BJ (cell line): ENCODE results near the gene CASQ2. TPM values are rescaled to one million over a fixed set of nuclear protein-coding genes. Genes with fewer than 3 reads are reported as not detected.

Experiments used
- CTCF ChIA-PET: fragments of 350-600 bp; formaldehyde crosslinking; extraction: SDS; loops from one replicate; lab custom pipeline; 2021; ENCODE audit warnings: antibody characterized with exemption, inconsistent platforms; lab: Yijun Ruan, JAX
- POLR2A ChIA-PET: fragments of 300-600 bp; sonication (Branson Sonifier 250); formaldehyde crosslinking; extraction: SDS; loops from one replicate; lab custom pipeline; 2021; ENCODE audit warnings: antibody characterized with exemption; lab: Charles Lee
- DNase-seq: peaks from one replicate; pipeline ENCODE4 v3.0.0-alpha.2; 2011; ENCODE audit warnings: low read depth
- H3K27me3 ChIP-seq: 2 replicates; pipeline ENCODE4 v1.6.0; 2011; ENCODE audit warnings: low read length; ENCODE audit not compliant: control insufficient read depth, insufficient read depth
- H3K36me3 ChIP-seq: 2 replicates; pipeline ENCODE4 v1.5.1; 2011; ENCODE audit warnings: low read length; ENCODE audit not compliant: control insufficient read depth, insufficient read depth
- H3K4me3 ChIP-seq: 2 replicates; pipeline ENCODE4 v1.5.1; 2011; ENCODE audit warnings: low read depth, mild to moderate bottlenecking, control low read depth, low read length
- polyA plus RNA-seq: library from polyadenylated mRNA; depleted of rRNA; stranded (reverse); fragments of >200 nt; gene quantifications from 2 replicates; pipeline ENCODE4 v1.2.3, GENCODE V29; 2011
- TF ChIP-seq, protein P1 (sequence below): IDR thresholded peaks from 2 replicates; pipeline ENCODE4 v1.5.1; 2011; ENCODE audit warnings: low read depth, mild to moderate bottlenecking, control low read depth, inconsistent platforms, low read length, moderate library complexity; ENCODE audit not compliant: insufficient read depth

The CASQ2 gene
- polyA plus RNA-seq, 1 experiment, result not detected

DNA sequence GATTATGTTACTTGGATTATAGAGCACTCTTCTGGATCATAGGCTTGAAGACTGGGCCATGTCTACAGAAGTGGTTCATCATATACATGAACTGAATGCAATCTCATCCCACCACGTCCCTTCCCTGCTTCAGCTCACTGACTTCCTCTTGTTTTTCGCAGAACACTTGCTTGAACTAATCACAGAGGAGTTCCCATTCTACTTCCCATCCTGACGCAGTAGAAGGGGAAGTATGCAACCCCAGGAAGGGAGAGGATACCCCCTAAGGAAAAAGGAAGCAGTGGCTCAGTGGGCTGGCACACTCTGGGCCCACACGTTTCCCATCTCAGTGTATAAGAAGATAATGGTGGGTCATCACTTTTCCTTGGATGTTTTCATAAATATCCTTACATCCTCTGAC is 36.2 kb downstream of the CASQ2 start:
- POLR2A ChIA-PET, result no interaction called here
- no peak for DNase-seq
- TF ChIP-seq, protein P1, sequence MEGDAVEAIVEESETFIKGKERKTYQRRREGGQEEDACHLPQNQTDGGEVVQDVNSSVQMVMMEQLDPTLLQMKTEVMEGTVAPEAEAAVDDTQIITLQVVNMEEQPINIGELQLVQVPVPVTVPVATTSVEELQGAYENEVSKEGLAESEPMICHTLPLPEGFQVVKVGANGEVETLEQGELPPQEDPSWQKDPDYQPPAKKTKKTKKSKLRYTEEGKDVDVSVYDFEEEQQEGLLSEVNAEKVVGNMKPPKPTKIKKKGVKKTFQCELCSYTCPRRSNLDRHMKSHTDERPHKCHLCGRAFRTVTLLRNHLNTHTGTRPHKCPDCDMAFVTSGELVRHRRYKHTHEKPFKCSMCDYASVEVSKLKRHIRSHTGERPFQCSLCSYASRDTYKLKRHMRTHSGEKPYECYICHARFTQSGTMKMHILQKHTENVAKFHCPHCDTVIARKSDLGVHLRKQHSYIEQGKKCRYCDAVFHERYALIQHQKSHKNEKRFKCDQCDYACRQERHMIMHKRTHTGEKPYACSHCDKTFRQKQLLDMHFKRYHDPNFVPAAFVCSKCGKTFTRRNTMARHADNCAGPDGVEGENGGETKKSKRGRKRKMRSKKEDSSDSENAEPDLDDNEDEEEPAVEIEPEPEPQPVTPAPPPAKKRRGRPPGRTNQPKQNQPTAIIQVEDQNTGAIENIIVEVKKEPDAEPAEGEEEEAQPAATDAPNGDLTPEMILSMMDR, result no peak
- Histone ChIP-seq H3K27me3 (peaks cover 1% of the 10 kb centered on the region), H3K4me3 (no peak overlapping the region), H3K36me3 (no peaks in the 10 kb centered on the region)
- CTCF ChIA-PET, result interaction anchor here (1.0 to 2.2 kb wide), 2 partner anchors 15 to 39 kb away, joined by 3 to 6 read pairs; no protein-coding TSS in a partner anchor

DNA sequence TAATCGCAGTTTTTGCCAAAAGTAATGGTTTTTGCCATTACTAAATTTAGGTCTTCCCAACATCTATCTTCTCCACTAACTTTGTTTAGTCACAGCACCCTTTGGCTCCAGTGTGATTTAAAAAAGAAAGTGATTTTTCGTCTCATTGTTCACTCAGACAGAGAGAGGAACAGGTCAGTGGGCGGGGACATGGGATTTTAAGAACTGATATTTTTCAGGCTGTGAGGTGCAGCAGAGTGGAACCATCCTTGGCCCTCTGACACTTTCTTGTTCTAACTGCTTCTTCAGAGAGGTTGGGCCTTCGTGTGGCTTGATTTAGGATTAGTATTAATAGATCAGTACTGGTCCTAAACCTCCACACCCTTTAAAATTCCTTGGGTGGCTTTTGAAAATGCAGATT is 38.8 kb downstream of the CASQ2 start:
- CTCF ChIA-PET, result no interaction called here
- H3K27me3 ChIP-seq, result peaks cover 1% of the 10 kb centered on the region
- H3K36me3 ChIP-seq, result no peaks in the 10 kb centered on the region
- POLR2A ChIA-PET, result no interaction called here
- TF ChIP-seq, protein P1, result no peak
- DNase-seq, result no peak
- H3K4me3 ChIP-seq, result no peak overlapping the region

- Histone ChIP-seq H3K4me3 (no peak overlapping the region), H3K27me3 (no peaks in the 10 kb centered on the region), H3K36me3 (no peaks in the 10 kb centered on the region)
- no peak for DNase-seq
- ChIA-PET CTCF (interaction anchor here (1.1 to 1.3 kb wide), 4 partner anchors 9 to 43 kb away, joined by 3 to 7 read pairs (median 4); no protein-coding TSS in a partner anchor), POLR2A (no interaction called here)
- TF ChIP-seq, protein P1, result no peak
Observed at GRCh38 chr1:115728341-115728740, 40.2 kb downstream of the CASQ2 start.

DNA sequence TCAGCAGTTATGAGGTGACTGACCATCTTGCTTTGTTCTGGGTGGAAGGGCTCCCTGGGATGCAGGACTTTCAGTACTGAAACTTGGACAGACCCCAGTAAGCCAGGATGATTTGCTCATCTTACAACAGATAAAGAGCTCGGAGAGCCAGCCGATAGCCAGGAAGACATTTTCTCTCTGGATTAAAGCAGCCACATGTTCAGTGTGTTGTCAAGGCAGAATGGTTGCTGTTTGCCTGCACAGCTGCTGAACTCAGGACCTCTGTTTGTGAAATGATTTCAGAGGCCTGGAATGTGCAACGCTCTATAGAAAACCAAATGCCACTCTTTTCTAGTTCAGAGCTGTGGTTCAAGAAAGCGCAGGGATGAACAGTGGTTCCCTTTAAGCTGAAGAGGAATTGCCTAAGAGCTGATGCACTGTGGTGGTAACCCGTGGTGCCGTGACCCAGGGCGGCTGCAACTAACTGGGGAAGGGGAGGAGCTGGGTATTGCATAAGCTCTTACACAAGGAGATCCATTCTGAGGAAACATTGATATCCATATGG is 40.7 kb downstream of the CASQ2 start:
- ChIA-PET CTCF (interaction anchor here (0.7 to 1.3 kb wide), 5 partner anchors 9 to 44 kb away, joined by 3 to 7 read pairs (median 3); no protein-coding TSS in a partner anchor), POLR2A (no interaction called here)
- TF ChIP-seq, protein P1, result no peak
- Histone ChIP-seq H3K4me3 (no peak overlapping the region), H3K36me3 (no peaks in the 10 kb centered on the region), H3K27me3 (no peaks in the 10 kb centered on the region)
- DNase-seq, result peak; percentile 44

DNA sequence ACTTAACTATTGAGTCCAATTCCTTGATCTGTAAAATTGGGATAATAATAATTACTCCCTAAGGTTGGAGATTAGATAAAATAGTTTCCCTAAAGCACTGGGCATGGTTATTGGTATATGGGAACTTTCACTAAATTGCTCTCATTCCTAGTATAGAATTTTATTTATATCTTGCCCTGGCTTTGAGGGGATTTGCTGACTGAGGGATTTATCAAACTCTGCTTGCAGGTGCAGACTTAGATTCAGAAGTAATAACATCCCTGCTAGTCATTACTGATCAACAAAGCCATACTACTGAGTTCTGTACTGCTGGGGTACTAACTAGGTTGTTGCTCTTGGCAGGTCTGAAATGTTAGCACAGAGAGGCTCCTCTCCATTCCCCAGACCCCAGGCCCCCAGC is 41.9 kb downstream of the CASQ2 start:
- Histone ChIP-seq H3K4me3 (no peak overlapping the region), H3K27me3 (no peaks in the 10 kb centered on the region), H3K36me3 (no peaks in the 10 kb centered on the region)
- ChIA-PET CTCF (interaction anchor here (1.2 kb wide), 1 partner anchor 10 kb away, joined by 3 read pairs; no protein-coding TSS in a partner anchor), POLR2A (no interaction called here)
- no peak for DNase-seq
- TF ChIP-seq, protein P1, result no peak
